Neutrophil (primary cell): ENCODE data around the gene TTLL10.

Source experiments
- H3K27ac ChIP-seq: fragments of 200-600 bp; sonication (generic); 2 replicates; pipeline ENCODE4 v1.5.1; 2016; ENCODE audit warnings: mild to moderate bottlenecking, moderate library complexity
- H3K27me3 ChIP-seq: fragments of 200-600 bp; sonication (generic); 2 replicates; pipeline ENCODE4 v1.6.0; 2016; ENCODE audit warnings: mild to moderate bottlenecking
- H3K36me3 ChIP-seq: fragments of 200-600 bp; sonication (generic); 2 replicates; pipeline ENCODE4 v1.5.1; 2017
- H3K4me1 ChIP-seq, 2 experiments: fragments of 200-600 bp in 1 of 2; sonication (generic) in 1 of 2; 1 replicate in 1 of 2; 2 replicates in 1 of 2; pipeline versions ENCODE4 v1.5.1 to v1.6.1; 2013 to 2016; ENCODE audit warnings: low read depth in 1 of 2, low read length in 1 of 2, mild to moderate bottlenecking in 1 of 2, moderate library complexity in 1 of 2; ENCODE audit not compliant: control insufficient read depth in 1 of 2, insufficient read depth in 1 of 2
- H3K4me3 ChIP-seq, 2 experiments: fragments of 200-600 bp in 1 of 2; sonication (generic) in 1 of 2; 1 replicate in 1 of 2; 2 replicates in 1 of 2; pipeline ENCODE4 v1.5.1; 2013 to 2016; ENCODE audit warnings: low read depth in 1 of 2, low read length in 1 of 2, mild to moderate bottlenecking in 1 of 2, moderate library complexity in 1 of 2
- H3K9me3 ChIP-seq: fragments of 200-600 bp; sonication (generic); 2 replicates; pipeline ENCODE4 v1.5.1; 2016
- TF ChIP-seq, protein P1 (sequence below): fragments of 200-600 bp; sonication (generic); IDR thresholded peaks from 2 replicates; pipeline ENCODE4 v1.5.1; 2016; ENCODE audit warnings: antibody characterized with exemption

TTLL10 gene

DNA sequence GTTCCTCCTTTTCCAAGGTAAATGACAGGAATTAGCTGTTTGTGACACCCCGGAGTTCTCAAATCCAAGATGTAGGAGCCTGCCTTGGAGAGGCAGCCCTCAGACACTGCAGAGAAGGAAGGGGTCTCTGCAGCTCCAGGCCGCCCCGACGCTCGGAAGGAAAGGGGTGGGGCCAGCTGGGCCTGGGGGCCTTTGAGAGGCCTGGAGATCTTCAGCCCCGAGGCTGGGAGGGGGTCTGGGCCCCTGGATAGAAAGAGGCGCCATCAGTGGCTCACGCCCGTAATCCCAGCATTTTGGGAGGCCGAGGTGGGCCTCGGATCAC is 33.9 kb downstream of the TTLL10 start:
- no peaks in the 10 kb centered on the region for H3K36me3 ChIP-seq
- no peaks in the 10 kb centered on the region for H3K9me3 ChIP-seq
- peaks cover 0 to under 1% of the 10 kb centered on the region in 2 experiments for H3K4me1 ChIP-seq
- H3K4me3 ChIP-seq = no peak overlapping the region
- no peak overlapping the region for H3K27ac ChIP-seq
- peaks cover 99% of the 10 kb centered on the region for H3K27me3 ChIP-seq
- TF ChIP-seq, protein P1, sequence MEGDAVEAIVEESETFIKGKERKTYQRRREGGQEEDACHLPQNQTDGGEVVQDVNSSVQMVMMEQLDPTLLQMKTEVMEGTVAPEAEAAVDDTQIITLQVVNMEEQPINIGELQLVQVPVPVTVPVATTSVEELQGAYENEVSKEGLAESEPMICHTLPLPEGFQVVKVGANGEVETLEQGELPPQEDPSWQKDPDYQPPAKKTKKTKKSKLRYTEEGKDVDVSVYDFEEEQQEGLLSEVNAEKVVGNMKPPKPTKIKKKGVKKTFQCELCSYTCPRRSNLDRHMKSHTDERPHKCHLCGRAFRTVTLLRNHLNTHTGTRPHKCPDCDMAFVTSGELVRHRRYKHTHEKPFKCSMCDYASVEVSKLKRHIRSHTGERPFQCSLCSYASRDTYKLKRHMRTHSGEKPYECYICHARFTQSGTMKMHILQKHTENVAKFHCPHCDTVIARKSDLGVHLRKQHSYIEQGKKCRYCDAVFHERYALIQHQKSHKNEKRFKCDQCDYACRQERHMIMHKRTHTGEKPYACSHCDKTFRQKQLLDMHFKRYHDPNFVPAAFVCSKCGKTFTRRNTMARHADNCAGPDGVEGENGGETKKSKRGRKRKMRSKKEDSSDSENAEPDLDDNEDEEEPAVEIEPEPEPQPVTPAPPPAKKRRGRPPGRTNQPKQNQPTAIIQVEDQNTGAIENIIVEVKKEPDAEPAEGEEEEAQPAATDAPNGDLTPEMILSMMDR = no peak

DNA sequence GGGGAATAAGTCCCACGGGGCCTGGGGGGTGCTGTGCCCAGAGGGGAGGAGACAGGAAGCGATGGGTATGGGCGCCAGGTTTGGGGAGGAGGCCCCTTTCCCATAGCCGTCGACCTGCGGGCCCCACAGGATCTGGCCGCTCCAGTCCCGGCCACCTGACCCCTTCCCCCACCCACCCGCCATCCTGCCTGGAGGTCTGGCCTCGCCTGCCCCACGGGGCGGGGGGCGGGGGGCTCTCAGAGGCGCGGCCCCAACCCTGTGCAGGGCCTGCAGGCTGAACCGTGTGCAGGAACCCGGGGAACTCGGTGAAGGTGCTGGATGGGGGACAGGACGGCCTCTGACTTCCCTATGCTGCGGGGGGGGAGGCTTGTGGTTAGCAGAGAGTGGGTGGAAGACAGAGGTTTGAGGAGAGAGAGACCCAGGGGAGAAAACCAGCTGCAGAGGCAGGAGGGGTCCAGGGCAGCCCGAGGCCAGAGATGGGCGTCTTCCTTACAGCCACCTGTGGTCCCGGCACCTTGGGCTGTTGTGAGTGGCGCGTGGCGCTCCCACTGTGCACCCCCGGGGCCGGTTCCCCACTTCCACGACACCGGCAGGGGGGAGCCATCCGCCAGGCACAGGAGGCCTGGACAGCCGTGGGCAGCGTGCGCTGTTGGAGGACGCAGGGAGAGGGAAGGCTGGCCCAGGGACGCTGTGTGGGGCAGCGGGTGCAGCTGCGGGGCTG is 35.2 kb downstream of the TTLL10 start:
- Histone ChIP-seq H3K4me3 (no peak overlapping the region), H3K4me1 (peaks cover 0 to 11% of the 10 kb centered on the region in 2 experiments), H3K36me3 (no peaks in the 10 kb centered on the region), H3K9me3 (no peaks in the 10 kb centered on the region), H3K27ac (no peak overlapping the region), H3K27me3 (peaks cover 99% of the 10 kb centered on the region)
- TF ChIP-seq, protein P1 = no peak

DNA sequence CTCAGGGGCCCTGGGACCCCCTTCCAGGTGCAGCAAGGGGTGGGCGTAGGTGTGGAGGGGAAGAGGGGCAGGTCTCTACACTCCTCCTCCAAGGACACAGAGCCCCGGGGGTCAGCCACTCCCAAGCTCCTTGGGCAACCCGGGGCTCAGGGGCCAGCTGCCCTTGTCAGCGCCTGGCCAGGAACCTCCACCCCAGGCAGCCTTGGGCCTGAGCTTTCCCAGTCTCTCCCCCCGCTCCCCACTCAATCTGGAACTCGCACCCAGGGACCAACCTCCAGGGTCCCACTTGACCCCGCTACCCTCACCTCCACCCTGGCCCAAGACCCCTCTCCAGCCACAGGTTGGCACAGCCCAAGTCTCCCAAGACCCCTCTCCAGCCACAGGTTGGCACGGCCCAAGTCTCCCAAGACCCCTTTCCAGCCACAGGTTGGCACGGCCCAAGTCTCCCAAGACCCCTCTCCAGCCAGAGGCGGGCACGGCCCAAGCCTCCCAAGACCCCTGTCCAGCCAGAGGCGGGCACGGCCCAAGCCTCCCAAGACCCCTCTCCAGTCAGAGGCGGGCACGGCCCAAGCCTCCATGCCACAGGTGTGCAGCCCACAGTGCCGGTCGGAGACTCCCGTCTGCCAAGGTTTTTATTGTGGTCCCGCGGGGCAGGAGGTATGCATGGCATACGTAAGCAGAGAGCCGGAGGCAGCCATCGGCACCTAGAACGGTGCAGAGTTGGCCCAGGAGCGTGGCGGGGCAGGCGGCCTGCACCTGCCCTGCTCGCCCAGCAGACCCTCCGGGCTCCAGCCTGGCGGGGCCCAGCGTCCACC is 37.3 kb downstream of the TTLL10 start:
- Histone ChIP-seq H3K27me3 (peaks cover 94% of the 10 kb centered on the region), H3K4me1 (peaks cover 0 to 11% of the 10 kb centered on the region in 2 experiments), H3K36me3 (peaks cover 9% of the 10 kb centered on the region), H3K27ac (no peak overlapping the region), H3K9me3 (no peaks in the 10 kb centered on the region), H3K4me3 (no peak overlapping the region)
- TF ChIP-seq, protein P1 = no peak

DNA sequence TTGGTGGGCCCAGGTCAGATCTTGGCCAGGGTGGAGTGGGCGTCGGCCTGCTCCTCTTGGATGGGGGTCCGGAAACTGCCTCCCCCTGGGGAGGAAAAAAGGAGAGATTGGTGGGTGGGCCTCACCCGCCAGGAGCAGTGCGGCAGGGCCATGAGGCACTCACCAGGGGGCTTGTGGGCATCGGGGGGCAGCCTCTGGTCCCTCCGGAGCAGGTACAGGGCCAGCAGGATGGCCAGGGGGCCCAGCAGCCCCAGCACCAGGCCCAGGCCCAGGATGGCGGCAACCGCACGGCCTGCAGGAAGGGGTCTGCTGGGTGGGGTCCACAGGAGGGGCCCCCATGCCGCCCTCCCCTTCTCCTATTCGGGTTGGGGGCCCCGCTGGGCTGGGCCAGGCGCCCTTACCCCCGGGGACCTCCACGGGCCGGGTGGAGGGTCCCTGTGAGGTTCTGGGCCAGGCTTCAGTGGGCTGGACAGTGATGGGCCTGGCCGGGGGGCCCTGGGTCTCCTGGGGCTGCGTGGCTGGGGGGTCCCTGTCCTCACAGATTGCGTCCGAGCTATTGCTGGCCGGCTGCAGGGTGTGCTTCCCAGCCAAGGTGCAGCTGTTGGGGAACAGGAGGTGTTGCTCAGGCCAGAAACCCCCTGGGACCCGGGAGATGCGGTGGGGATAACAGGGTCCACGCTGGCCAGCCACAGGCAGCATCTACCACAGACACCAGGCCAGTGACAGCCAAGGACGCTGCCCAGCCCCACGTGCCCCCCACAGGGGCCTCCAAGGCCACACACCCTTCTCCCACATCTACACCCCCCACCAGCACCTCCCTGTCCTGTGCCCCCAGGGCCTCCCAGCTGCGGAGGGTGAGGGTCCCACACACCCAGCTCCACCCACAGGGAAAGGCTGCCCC is 38.1 kb downstream of the TTLL10 start:
- H3K4me1 ChIP-seq = peaks cover 0 to 11% of the 10 kb centered on the region in 2 experiments
- H3K4me3 ChIP-seq = no peak overlapping the region
- peaks cover 86% of the 10 kb centered on the region for H3K27me3 ChIP-seq
- H3K36me3 ChIP-seq = peaks cover 17% of the 10 kb centered on the region
- TF ChIP-seq, protein P1 = no peak
- H3K27ac ChIP-seq = no peak overlapping the region
- no peaks in the 10 kb centered on the region for H3K9me3 ChIP-seq

DNA sequence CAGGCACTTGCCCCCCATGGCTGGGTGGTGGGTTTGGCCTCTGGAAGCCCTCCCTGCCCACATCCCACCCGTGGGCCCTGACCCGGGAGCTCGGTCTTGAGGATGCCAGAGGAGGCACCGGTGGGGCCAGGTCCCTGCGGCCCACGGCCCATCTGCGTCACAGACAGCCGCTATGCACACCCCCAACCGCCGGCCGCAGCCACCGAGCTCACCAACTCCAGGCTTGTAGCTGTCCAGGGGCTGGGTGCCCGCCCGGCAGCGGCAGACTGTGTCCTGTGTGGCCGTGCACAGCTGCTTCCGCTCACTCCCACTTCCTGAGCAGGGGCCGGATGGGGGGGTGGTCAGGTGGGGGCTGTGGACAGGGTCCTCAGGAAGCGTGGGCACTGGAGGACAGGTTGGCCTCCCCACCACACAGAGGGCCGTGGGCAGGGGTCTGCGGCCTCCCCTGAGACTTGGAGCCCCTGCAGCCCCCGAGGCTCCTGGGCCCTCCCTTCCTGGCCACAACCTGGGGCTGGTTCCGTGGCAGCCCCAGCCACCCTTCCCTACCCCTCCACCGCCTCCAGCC is 39.2 kb downstream of the TTLL10 start:
- Histone ChIP-seq H3K4me1 (peaks cover 0 to 11% of the 10 kb centered on the region in 2 experiments), H3K27ac (no peak overlapping the region), H3K27me3 (peaks cover 75% of the 10 kb centered on the region), H3K4me3 (no peak overlapping the region), H3K36me3 (peaks cover 28% of the 10 kb centered on the region), H3K9me3 (no peaks in the 10 kb centered on the region)
- TF ChIP-seq, protein P1 = no peak
